ENCODE results near the gene USP36. TPM values are rescaled to one million over a fixed set of nuclear protein-coding genes. Genes with fewer than 3 reads are reported as not detected.
"Not testable (repeated sequence)": the region's sequence is repeated elsewhere in the genome, so short reads cannot be mapped to it uniquely, and the experiment has no call there.

USP36 gene
- total RNA-seq (2014; rRNA removed; shearing (Covaris generic)): 36.8 and 42.2 TPM in 2 replicates

- DNase-seq (ENCODE audit: low spot score): peak; percentile 99
These were observed at the start of gene USP36 for GRCh38 chr17:78840780-78841611. TSS of gene USP36 (minus strand) at chr17:78840814. CDS start at chr17:78836363, 4,451 bp downstream.

- DNase-seq (ENCODE audit: low spot score): not testable (repeated sequence)
These were observed 49.5 kb upstream of the USP36 start for GRCh38 chr17:78890096-78890495.

GRCh38 chr17:78889531-78889930 lies 48.9 kb upstream of the USP36 start:
- no peak for DNase-seq (ENCODE audit: low spot score)

- no peak for DNase-seq (ENCODE audit: low spot score)
These were observed 48.4 kb upstream of the USP36 start for GRCh38 chr17:78888941-78889518.

GRCh38 chr17:78886954-78887353 lies 46.3 kb upstream of the USP36 start:
- DNase-seq (ENCODE audit: low spot score): no peak

- DNase-seq (ENCODE audit: low spot score): peak; percentile 42
These were observed 45.3 kb upstream of the USP36 start for GRCh38 chr17:78885956-78886355.

GRCh38 chr17:78884876-78885667 lies 44.5 kb upstream of the USP36 start:
- DNase-seq (ENCODE audit: low spot score): no peak

GRCh38 chr17:78884148-78884825 lies 43.7 kb upstream of the USP36 start:
- no peak for DNase-seq (ENCODE audit: low spot score)

- DNase-seq (ENCODE audit: low spot score): peak; percentile 75
These were observed 43.0 kb upstream of the USP36 start for GRCh38 chr17:78883533-78884131.

- peak; percentile 88 for DNase-seq (ENCODE audit: low spot score)
These were observed 42.5 kb upstream of the USP36 start for GRCh38 chr17:78883089-78883532.

- peak; percentile 19 for DNase-seq (ENCODE audit: low spot score)
These were observed 42.0 kb upstream of the USP36 start for GRCh38 chr17:78882540-78883088.

GRCh38 chr17:78879635-78880186 lies 39.1 kb upstream of the USP36 start:
- no peak for DNase-seq (ENCODE audit: low spot score)

GRCh38 chr17:78878871-78879527 lies 38.4 kb upstream of the USP36 start:
- no peak for DNase-seq (ENCODE audit: low spot score)

- no peak for DNase-seq (ENCODE audit: low spot score)
These were observed 37.6 kb upstream of the USP36 start for GRCh38 chr17:78878261-78878660.

GRCh38 chr17:78876954-78877517 lies 36.4 kb upstream of the USP36 start:
- DNase-seq (ENCODE audit: low spot score): not testable (repeated sequence)

- DNase-seq (ENCODE audit: low spot score): no peak
These were observed 35.5 kb upstream of the USP36 start for GRCh38 chr17:78876094-78876597.

- no peak for DNase-seq (ENCODE audit: low spot score)
These were observed 34.9 kb upstream of the USP36 start for GRCh38 chr17:78875363-78876093.

- peak; percentile 73 for DNase-seq (ENCODE audit: low spot score)
These were observed 33.1 kb upstream of the USP36 start for GRCh38 chr17:78873519-78874340.

Data from HT-29 (cell line).